WTC11 (cell line): ENCODE results near the gene MECP2. TPM values are rescaled to one million over a fixed set of nuclear protein-coding genes. Genes with fewer than 3 reads are reported as not detected.

Experiments
- ATAC-seq: fragments of 200-7000 bp; cut with Tn5 transposase; 2 replicates; pipeline ENCODE4 v1.10.0; 2021; ENCODE audit warnings: mild to moderate bottlenecking, moderate library complexity
- CTCF ChIA-PET: fragments of 300-600 bp; sonication (Branson Sonifier 250); formaldehyde crosslinking; loops from one replicate; lab custom pipeline; 2021; ENCODE audit warnings: antibody characterized with exemption; lab: Charles Lee
- POLR2A ChIA-PET: fragments of 350-600 bp; sonication (Branson Sonifier 250); formaldehyde crosslinking; loops from one replicate; lab custom pipeline; 2021; ENCODE audit warnings: antibody characterized with exemption; lab: Charles Lee
- DNase-seq: peaks from one replicate; pipeline ENCODE4 v3.0.0; 2021; ENCODE audit warnings: low spot score
- H3K27ac Mint-ChIP-seq: 2 replicates; pipeline ENCODE4 v1.8.0; 2021; ENCODE audit warnings: mixed read lengths
- H3K27me3 Mint-ChIP-seq: 2 replicates; pipeline ENCODE4 v1.8.0; 2021; ENCODE audit warnings: low read depth, mild to moderate bottlenecking, moderate library complexity, mixed read lengths
- H3K36me3 Mint-ChIP-seq: 2 replicates; pipeline ENCODE4 v1.8.0; 2021; ENCODE audit warnings: mixed read lengths
- H3K4me1 Mint-ChIP-seq: 2 replicates; pipeline ENCODE4 v1.8.0; 2022; ENCODE audit warnings: mixed read lengths
- H3K4me3 Mint-ChIP-seq: 2 replicates; pipeline ENCODE4 v1.8.0; 2021; ENCODE audit warnings: mild to moderate bottlenecking, moderate library complexity, mixed read lengths
- H3K9me3 Mint-ChIP-seq: 2 replicates; pipeline ENCODE4 v1.8.0; 2021; ENCODE audit warnings: mixed read lengths
- CREB1 ChIP-seq: sonication (generic); formaldehyde crosslinking; IDR thresholded peaks from 2 replicates; pipeline ENCODE4 v1.8.0; 2023; ENCODE audit warnings: mild to moderate bottlenecking, missing genetic modification reagents
- ELF4 ChIP-seq: sonication (generic); formaldehyde crosslinking; IDR thresholded peaks from 2 replicates; pipeline ENCODE4 v1.8.1; 2022; ENCODE audit warnings: low read depth, mild to moderate bottlenecking, moderate library complexity, missing genetic modification reagents
- EMX1 ChIP-seq: fragments of 250-450 bp; sonication (Bioruptor Pico); IDR thresholded peaks from 2 replicates; pipeline ENCODE4 v1.8.0; 2021; ENCODE audit warnings: mild to moderate bottlenecking
- ESRRA ChIP-seq: sonication (generic); formaldehyde crosslinking; IDR thresholded peaks from 2 replicates; pipeline ENCODE4 v1.8.1; 2022; ENCODE audit warnings: mild to moderate bottlenecking, missing genetic modification reagents, borderline replicate concordance
- FOXJ3 ChIP-seq: sonication (generic); formaldehyde crosslinking; IDR thresholded peaks from 2 replicates; pipeline ENCODE4 v1.9.0; 2021; ENCODE audit warnings: missing genetic modification reagents, mild to moderate bottlenecking, borderline replicate concordance
- FOXP4 ChIP-seq: sonication (generic); formaldehyde crosslinking; IDR thresholded peaks from 2 replicates; pipeline ENCODE4 v1.8.0; 2022; ENCODE audit warnings: mild to moderate bottlenecking, missing genetic modification reagents
- GRHL2 ChIP-seq: fragments of 250-450 bp; sonication (Bioruptor Pico); IDR thresholded peaks from 2 replicates; pipeline ENCODE4 v1.8.0; 2022; ENCODE audit warnings: mild to moderate bottlenecking, moderate library complexity; ENCODE audit not compliant: insufficient replicate concordance, severe bottlenecking
- MAX ChIP-seq: sonication (generic); formaldehyde crosslinking; IDR thresholded peaks from 2 replicates; pipeline ENCODE4 v1.8.0; 2022; ENCODE audit warnings: mild to moderate bottlenecking, missing genetic modification reagents
- MLX ChIP-seq: sonication (generic); formaldehyde crosslinking; IDR thresholded peaks from 2 replicates; pipeline ENCODE4 v1.8.1; 2023; ENCODE audit warnings: mild to moderate bottlenecking, missing genetic modification reagents, moderate library complexity
- NFATC4 ChIP-seq: fragments of 250-450 bp; sonication (Bioruptor Pico); IDR thresholded peaks from 2 replicates; pipeline ENCODE4 v1.9.0; 2021; ENCODE audit warnings: mild to moderate bottlenecking
- NFE2L1 ChIP-seq: sonication (generic); formaldehyde crosslinking; IDR thresholded peaks from 2 replicates; pipeline ENCODE4 v1.8.1; 2023; ENCODE audit warnings: missing genetic modification reagents
- PREB ChIP-seq: sonication (generic); formaldehyde crosslinking; IDR thresholded peaks from 2 replicates; pipeline ENCODE4 v1.8.1; 2022; ENCODE audit warnings: mild to moderate bottlenecking, missing genetic modification reagents, moderate library complexity, borderline replicate concordance
- PRRX2 ChIP-seq: fragments of 250-450 bp; sonication (Bioruptor Pico); IDR thresholded peaks from 2 replicates; pipeline ENCODE4 v1.8.0; 2021; ENCODE audit warnings: mild to moderate bottlenecking
- SMAD3 ChIP-seq: sonication (generic); formaldehyde crosslinking; IDR thresholded peaks from 2 replicates; pipeline ENCODE4 v1.8.0; 2022; ENCODE audit warnings: missing genetic modification reagents, mild to moderate bottlenecking, borderline replicate concordance
- SOX15 ChIP-seq: fragments of 250-450 bp; sonication (Bioruptor Pico); IDR thresholded peaks from 2 replicates; pipeline ENCODE4 v1.9.0; 2021; ENCODE audit warnings: mild to moderate bottlenecking
- USF2 ChIP-seq: sonication (generic); formaldehyde crosslinking; IDR thresholded peaks from 2 replicates; pipeline ENCODE4 v1.8.1; 2023; ENCODE audit warnings: mild to moderate bottlenecking, missing genetic modification reagents, moderate library complexity
- ZMAT4 ChIP-seq: fragments of 250-450 bp; sonication (Bioruptor Pico); IDR thresholded peaks from 2 replicates; pipeline ENCODE4 v1.9.0; 2021; ENCODE audit warnings: mild to moderate bottlenecking
- ZNF219 ChIP-seq: sonication (generic); formaldehyde crosslinking; IDR thresholded peaks from 2 replicates; pipeline ENCODE4 v1.8.0; 2023; ENCODE audit warnings: missing genetic modification reagents, mild to moderate bottlenecking, borderline replicate concordance
- ZNF232 ChIP-seq: sonication (generic); formaldehyde crosslinking; IDR thresholded peaks from 2 replicates; pipeline ENCODE4 v1.8.0; 2022; ENCODE audit warnings: mild to moderate bottlenecking, missing genetic modification reagents
- ZNF281 ChIP-seq: sonication (generic); formaldehyde crosslinking; IDR thresholded peaks from 2 replicates; pipeline ENCODE4 v1.8.0; 2023; ENCODE audit warnings: mild to moderate bottlenecking, missing genetic modification reagents
- ZNF396 ChIP-seq: fragments of 250-450 bp; sonication (Bioruptor Pico); IDR thresholded peaks from 2 replicates; pipeline ENCODE4 v1.8.0; 2021; ENCODE audit warnings: mild to moderate bottlenecking, moderate library complexity, borderline replicate concordance
- total RNA-seq: library from RNA; stranded (reverse); gene quantifications from 3 replicates; pipeline ENCODE4 v1.2.3, GENCODE V29; 2021

The MECP2 gene
- total RNA-seq, 1 experiment from 2014 or later = 28.7 TPM

- no peak overlapping the region for H3K4me3 Mint-ChIP-seq
- peaks cover 10% of the 10 kb centered on the region for H3K36me3 Mint-ChIP-seq
- no peaks in the 10 kb centered on the region for H3K27me3 Mint-ChIP-seq
- H3K27ac Mint-ChIP-seq = no peak overlapping the region
- no peaks in the 10 kb centered on the region for H3K9me3 Mint-ChIP-seq
- DNase-seq (no peak), ATAC-seq (0 out of 2 replicates have a peak, but pooled peaks have one; percentile 15)
- ChIA-PET POLR2A (no interaction called here), CTCF (no interaction called here)
- no peak for TF ChIP-seq PRRX2 (CRISPR knock-in tag)
- peaks cover 55% of the 10 kb centered on the region for H3K4me1 Mint-ChIP-seq
Observed at GRCh38 chrX:154091678-154092077, 5.8 kb downstream of the MECP2 start.

- no peaks in the 10 kb centered on the region for H3K27me3 Mint-ChIP-seq
- no peak for TF ChIP-seq MAX (CRISPR knock-in tag)
- TF ChIP-seq ELF4 (CRISPR knock-in tag) = no peak
- TF ChIP-seq ZNF232 (CRISPR knock-in tag) = no peak
- TF ChIP-seq GRHL2 (CRISPR knock-in tag) = no peak
- TF ChIP-seq ZNF396 = no peak
- no peak for TF ChIP-seq FOXP4
- no peak for TF ChIP-seq CREB1 (CRISPR knock-in tag)
- no peak for TF ChIP-seq SOX15
- TF ChIP-seq NFATC4 = no peak
- TF ChIP-seq, all 79 proteins: peak for 0
- no peak for ATAC-seq
- ChIA-PET POLR2A (no interaction called here), CTCF (no interaction called here)
- Mint-ChIP-seq H3K4me3 (no peak overlapping the region), H3K4me1 (peaks cover 47% of the 10 kb centered on the region), H3K27ac (peak overlapping the region; percentile 88), H3K9me3 (no peaks in the 10 kb centered on the region), H3K36me3 (peaks cover 10% of the 10 kb centered on the region)
- DNase-seq = no peak
Observed at GRCh38 chrX:154090731-154091130, 6.8 kb downstream of the MECP2 start.

- no peak for DNase-seq
- ChIA-PET POLR2A (no interaction called here), CTCF (no interaction called here)
- Mint-ChIP-seq H3K4me3 (no peak overlapping the region), H3K9me3 (no peaks in the 10 kb centered on the region), H3K27me3 (no peaks in the 10 kb centered on the region), H3K36me3 (peaks cover 9% of the 10 kb centered on the region; the same call in 1 of the 2 replicates), H3K27ac (peak overlapping the region; percentile 21; the same call in 1 of the 2 replicates), H3K4me1 (peaks cover 10% of the 10 kb centered on the region)
- ATAC-seq = no peak
- TF ChIP-seq USF2 (CRISPR knock-in tag) (no peak), FOXJ3 (no peak), EMX1 (CRISPR knock-in tag) (no peak), ESRRA (CRISPR knock-in tag) (no peak), NFE2L1 (CRISPR knock-in tag) (no peak), PREB (CRISPR knock-in tag) (no peak), ZNF219 (no peak), SMAD3 (no peak), ZNF281 (CRISPR knock-in tag) (no peak), ZMAT4 (CRISPR knock-in tag) (no peak), MLX (CRISPR knock-in tag) (no peak)
Observed at GRCh38 chrX:154084449-154085300, 12.8 kb downstream of the MECP2 start.
